GM21526 (cell line): ENCODE data around the gene FHAD1.

Source experiments
- ATAC-seq: cut with Tn5 transposase; IDR thresholded peaks from one replicate; pipeline ENCODE4 v1.9.1; 2021; ENCODE audit warnings: moderate library complexity; ENCODE audit not compliant: unreplicated experiment, low FRiP score

The FHAD1 gene

GRCh38 chr1:15246960-15247614, at the start of gene FHAD1:
Gene FHAD1 (plus strand): TSS chr1:15247223. CDS start chr1:15251785, 4,562 bp downstream.
- no peak for ATAC-seq

GRCh38 chr1:15197591-15198447, 49.2 kb upstream of the FHAD1 start:
- no peak for ATAC-seq

- ATAC-seq: no peak
Observed at GRCh38 chr1:15198684-15199083, 48.3 kb upstream of the FHAD1 start.

- ATAC-seq: no peak
Observed at GRCh38 chr1:15201221-15201620, 45.8 kb upstream of the FHAD1 start.

- no peak for ATAC-seq
Observed at GRCh38 chr1:15201849-15202551, 45.0 kb upstream of the FHAD1 start.

GRCh38 chr1:15204931-15205330, 42.1 kb upstream of the FHAD1 start:
- no peak for ATAC-seq

GRCh38 chr1:15205586-15206346, 41.3 kb upstream of the FHAD1 start:
- no peak for ATAC-seq

GRCh38 chr1:15206418-15207030, 40.5 kb upstream of the FHAD1 start:
- no peak for ATAC-seq

- no peak for ATAC-seq
Observed at GRCh38 chr1:15207031-15207828, 39.8 kb upstream of the FHAD1 start.

GRCh38 chr1:15207829-15208429, 39.1 kb upstream of the FHAD1 start:
- no peak for ATAC-seq

GRCh38 chr1:15210651-15211375, 36.2 kb upstream of the FHAD1 start:
- ATAC-seq: no peak

- no peak for ATAC-seq
Observed at GRCh38 chr1:15211424-15211823, 35.6 kb upstream of the FHAD1 start.

- ATAC-seq: no peak
Observed at GRCh38 chr1:15212216-15212953, 34.6 kb upstream of the FHAD1 start.

- ATAC-seq: no peak
Observed at GRCh38 chr1:15212954-15213291, 34.1 kb upstream of the FHAD1 start.

GRCh38 chr1:15213341-15213821, 33.6 kb upstream of the FHAD1 start:
- no peak for ATAC-seq

GRCh38 chr1:15214527-15214926, 32.5 kb upstream of the FHAD1 start:
- ATAC-seq: no peak

- ATAC-seq: no peak
Observed at GRCh38 chr1:15215116-15215515, 31.9 kb upstream of the FHAD1 start.

- ATAC-seq: no peak
Observed at GRCh38 chr1:15217654-15218053, 29.4 kb upstream of the FHAD1 start.
